ENCODE data around the gene PSD4.

- TF ChIP-seq EZH2phosphoT487 (IDR thresholded peaks at IDR 0.05; ENCODE audit: borderline replicate concordance, low read depth) = no peak
- TF ChIP-seq CHD2 (IDR thresholded peaks at IDR 0.05; ENCODE audit: low read length, partially characterized antibody) = no peak
- no peak for TF ChIP-seq CTCF (IDR thresholded peaks at IDR 0.05)
- no peak for TF ChIP-seq FOXM1 (IDR thresholded peaks at IDR 0.05; ENCODE audit: low read depth)
- no peak for TF ChIP-seq USF2 (IDR thresholded peaks at IDR 0.05; ENCODE audit: borderline replicate concordance, low read depth, low read length)
- TF ChIP-seq POLR2AphosphoS5 (IDR thresholded peaks at IDR 0.05; ENCODE audit: low read depth, low read length) = no peak
Measured at GRCh38 chr2:113234721-113235346, 61.1 kb downstream of the PSD4 start.

All from SK-N-SH (cell line).